Smooth muscle cell of the brain vasculature (primary cell): Measurements from ENCODE around the gene PLEKHG3.
A peak's percentile ranks its signal among the peaks of the same experiment; 100 is the strongest.

Experiments used
- DNase-seq: peaks from one replicate; pipeline ENCODE4 v3.0.0-alpha.2; 2012; ENCODE audit warnings: low read depth, low spot score

The PLEKHG3 gene

DNA sequence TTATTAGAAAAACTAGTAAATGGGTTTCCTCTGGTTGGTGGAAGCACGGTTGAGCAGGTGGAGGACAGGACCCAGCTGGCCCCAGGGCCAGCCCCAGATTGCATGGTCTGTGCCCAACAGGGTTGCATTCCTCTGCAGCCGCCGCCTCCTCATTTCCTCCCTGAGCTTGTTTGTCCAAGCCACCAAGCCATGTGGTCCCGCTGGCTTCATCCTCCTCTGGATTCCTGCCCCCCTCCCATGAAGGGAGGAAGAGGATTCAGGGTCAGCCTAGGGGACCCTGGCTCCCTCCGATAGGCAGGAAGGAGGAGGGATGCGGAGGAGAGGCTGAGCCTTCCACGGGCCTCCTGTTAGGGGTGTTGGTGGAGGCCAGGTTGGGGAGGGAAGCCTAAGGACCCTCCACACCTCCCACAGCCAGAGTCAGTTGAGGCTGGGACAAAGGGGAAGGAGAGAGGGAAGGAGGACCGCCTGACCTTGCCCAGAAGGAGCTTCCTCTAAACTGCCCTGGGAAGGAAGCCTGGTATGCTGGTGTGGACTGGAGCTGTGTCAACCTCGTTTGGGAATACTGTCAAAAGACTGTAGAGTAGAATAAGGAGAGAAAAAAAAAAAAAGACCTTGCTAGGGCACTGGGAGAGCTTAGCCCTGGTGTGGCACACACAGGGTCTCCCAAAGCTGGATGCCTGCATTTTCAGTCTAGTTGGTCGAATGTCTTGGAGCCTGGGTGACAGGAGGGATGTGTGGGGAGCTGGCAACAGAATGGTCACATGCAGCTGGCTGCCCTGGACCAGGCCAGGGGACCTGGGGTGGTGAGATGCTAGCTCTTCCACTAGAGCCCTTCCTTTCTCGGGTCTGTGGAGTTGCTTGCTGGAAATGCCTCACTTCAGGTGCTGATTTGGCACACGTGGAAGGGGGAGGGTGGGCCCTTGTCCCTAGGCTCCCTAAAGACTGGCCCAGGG is 42.4 kb downstream of the PLEKHG3 start:
- DNase-seq, result no peak

DNA sequence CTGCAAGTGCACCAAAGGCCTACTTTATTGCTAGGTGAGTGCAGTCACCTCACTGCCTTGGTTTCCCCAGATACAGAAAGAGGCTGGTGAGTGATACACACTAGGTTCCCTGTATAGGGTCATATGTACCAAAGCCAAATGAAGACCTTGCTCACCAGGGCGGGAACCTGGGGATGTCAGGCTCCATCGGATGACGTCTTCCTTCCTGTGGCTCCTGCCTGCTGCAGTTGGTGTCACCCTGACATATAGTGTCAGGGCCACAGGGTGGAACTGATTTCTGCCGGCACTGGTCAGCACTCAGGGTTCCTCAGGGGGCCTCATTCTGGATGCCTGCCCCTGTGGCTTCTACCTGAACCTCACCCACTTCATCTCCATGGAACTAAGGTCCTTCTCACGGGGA is 43.1 kb downstream of the PLEKHG3 start:
- DNase-seq, result no peak

DNA sequence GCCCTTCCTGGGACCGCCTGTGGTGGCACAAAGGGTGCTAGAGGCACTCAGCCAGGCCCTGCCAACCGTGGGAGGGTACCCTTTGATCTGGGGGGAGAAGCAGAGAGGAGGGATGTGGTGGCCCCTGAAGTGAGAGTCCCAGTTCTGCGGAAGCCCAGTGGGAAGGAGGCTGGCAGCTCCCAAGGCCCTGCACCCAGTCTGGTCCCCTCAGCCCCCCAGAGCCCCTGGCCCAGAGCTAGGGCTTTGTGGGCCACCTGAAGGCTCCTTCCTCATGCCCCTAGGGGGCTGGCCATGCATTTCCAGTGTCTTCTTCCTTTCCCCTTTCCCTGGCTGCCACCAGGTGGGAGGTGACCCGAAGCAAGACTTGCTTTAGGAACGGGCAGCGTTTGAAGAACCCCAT is 44.3 kb downstream of the PLEKHG3 start:
- DNase-seq, result no peak

DNA sequence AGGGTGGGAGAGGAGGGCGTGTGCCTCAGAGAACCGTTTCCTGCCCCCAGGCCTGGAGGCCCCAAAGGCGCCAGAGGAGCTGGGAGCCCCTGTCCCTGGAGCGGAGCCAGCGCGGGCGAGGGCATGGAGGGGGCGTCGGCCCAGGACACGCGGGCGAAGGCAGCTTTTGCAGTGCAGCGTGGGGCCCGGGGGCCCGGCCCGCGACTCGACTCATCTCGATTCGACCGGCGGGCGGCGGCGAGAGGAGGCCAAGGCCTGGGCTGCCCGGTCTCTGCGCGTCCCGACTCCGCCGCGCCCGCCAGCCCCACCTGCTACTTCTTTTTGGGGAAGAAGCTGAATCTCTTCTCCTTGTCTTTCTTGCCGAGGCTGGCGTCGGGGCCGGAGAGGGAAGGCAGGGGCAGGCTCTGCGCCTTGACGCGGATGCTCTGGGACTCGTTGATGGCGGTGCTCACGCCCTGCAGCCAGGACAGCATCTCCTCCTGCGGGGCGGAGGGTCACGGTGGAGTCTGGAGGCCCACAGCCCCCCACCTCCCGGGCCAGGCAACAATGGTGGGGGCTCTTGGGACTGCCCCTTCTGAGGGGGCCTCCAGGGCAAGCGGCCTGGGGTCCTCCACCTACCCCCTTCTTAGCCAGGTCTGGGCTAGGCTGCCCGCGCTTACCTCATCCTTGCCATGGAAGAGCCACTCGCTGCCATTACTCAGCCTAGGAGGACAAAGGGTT is 44.9 kb downstream of the PLEKHG3 start:
- DNase-seq, result no peak

GRCh38 chr14:64752909-64753308 is 48.7 kb downstream of the PLEKHG3 start:
- DNase-seq, result no peak

DNA sequence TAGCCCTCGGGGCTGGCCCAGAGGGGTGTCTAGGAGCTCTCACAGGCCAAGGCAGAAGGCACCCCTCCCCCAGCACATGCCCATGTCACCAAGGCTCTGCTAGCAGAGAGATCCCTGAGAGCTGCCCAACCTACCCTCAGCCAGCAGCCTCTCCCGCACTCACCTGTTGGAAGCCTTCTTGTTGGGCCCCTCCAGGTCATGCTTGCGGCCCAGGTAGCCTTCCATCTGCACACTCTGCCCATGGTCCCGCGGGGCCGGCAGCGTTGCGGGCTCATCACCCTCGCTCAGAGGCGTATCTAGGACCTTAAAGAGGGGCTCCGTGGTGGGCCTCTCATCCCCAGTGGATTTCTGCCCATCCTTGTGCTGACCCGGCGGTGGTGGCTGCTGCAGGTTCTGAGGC is 49.1 kb downstream of the PLEKHG3 start:
- DNase-seq, result no peak

DNA sequence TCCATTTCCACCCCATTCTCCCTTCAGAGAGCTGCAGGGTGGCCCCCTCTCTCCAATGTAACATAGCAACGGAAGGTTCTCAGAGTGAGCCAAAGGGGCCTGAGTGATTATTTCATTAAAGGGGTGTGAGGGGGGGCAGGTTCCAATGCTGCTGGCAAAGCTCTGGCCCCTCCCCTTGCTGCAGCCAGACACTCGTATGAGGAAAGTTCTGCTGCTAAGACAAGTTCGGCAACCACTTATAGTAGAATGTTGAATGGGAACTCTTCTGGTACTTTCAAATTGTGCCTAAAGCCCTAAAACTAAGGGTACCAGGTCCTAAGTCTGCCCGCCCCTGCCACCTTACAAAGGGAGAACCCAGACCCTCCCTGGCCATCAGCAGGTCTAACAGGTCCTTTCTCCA is 49.8 kb downstream of the PLEKHG3 start:
- no peak for DNase-seq

DNA sequence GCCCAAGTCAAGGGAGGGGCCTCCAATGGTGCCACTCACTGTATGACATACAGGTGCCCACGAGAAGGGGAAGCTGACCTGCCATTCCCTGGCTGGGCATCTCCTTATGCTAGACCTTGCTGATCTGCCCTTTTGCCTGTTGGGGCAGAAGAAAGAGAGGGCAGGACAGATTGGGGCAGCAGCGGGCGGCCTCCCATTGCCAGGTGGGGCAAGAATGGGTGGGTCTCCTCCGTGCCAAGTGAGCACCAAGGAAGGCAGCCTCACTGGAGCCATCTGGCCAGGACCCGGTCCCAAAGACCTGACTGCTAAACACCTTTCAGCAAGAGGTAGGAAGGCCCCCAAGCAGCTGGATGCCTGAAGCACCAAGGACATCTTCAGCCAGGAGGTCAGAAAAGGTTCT is 50.5 kb downstream of the PLEKHG3 start:
- no peak for DNase-seq

DNA sequence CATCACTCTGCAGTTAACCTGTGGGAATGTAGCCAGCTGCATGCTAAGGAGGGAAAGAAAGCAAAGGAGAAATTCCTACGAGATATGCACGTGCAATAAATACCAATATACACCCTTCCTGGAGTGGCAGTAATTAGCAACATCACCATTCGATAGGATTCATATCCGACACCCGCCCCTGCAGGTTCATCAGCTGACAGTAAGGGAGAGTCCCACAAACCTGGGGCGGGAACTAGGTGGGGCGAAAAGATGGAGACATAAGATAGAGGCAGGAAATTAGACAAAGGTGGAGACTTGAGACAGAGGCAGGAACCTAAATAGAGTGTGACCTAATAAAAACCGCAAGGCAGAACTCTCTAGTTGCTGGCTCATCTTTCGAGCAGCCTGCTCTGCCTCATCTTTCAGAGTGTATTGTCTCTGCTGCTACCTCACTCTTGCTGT is 51.6 kb downstream of the PLEKHG3 start:
- DNase-seq, result no peak

DNA sequence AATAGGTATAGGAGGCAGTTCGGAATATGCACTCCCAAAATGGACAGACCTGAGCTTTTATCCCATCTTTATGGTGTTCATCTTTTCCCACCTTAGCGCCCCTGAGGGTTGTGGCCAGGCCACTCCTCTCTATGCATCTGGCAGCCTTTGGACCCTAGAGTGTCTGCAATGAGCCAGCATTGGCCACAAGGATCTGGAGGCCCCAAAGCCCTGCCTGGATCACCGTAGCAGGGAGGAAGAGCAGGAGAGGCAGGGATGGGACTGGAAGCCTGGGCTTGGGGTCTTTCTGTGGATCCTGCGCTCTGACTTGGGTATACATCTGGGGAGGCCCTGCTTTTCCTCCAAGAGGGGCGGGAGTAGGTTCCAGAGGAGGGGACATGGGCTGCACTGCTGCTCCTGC is 52.5 kb downstream of the PLEKHG3 start:
- no peak for DNase-seq

DNA sequence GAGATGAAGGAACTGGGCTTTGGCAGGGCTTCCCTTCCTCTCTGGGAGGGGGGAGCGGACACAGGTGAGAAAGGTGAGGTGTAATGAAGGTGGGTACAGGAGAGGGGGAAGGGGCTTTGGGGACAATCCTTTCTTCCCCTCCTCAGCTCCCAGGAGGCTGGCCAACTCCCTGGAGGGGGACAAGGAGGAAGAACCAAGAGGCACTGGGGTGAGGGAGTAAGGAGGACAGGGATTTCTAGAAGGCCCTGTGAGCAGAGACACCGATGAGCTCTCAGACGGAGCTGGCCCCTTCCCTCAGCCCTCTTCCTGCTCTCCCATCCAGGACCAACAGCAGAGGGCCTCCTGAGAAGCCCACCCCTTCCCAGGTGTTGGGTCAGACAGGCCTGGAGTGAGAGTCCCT is 53.4 kb downstream of the PLEKHG3 start:
- no peak for DNase-seq

DNA sequence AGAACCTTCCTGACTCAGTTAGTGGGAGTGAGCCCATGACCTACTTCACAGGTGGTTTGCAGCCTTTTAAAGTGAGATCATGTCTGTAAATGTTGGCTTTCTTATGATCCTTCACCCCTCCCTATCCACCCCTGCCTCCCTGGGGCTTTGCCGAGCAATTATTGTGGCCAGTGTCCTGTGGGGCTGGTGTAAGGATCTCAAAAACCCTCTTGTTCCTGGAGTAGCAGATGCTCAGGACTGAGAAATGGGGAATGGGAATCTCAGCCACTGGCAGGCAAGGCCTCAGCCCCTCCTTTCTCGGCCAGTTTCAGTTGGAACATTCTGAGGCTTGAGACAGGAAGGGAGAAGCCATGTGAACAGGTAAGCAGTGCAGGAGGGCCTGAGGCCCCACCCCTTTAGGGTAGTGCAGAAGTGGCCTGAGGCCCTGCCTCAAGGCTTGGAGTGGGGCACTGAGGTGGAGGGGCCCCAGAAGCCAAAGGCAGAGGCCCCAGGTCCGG is 53.8 kb downstream of the PLEKHG3 start:
- no peak for DNase-seq

- DNase-seq, result no peak
Measured at GRCh38 chr14:64758691-64759554, 54.7 kb downstream of the PLEKHG3 start.

DNA sequence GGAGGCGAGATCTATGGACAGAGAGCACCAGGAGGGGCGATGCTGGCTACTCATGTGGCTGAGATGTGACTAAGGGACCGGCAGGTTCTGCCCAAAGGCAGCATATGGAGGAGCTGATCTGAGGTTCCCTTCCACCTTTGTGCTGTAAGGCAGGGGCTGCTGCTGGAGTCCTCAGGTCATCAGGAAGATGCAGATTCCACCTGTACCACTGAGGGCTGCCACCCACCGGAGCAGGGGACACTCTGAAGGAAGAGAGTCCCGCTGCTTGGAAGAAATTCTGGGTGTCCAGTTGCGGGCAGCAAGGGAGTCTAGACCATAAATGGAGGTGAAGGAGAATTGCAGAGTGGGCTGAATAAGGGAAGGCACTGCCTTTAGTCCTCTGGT is 55.3 kb downstream of the PLEKHG3 start:
- no peak for DNase-seq

GRCh38 chr14:64760146-64760755 is 56.0 kb downstream of the PLEKHG3 start:
- DNase-seq, result no peak

DNA sequence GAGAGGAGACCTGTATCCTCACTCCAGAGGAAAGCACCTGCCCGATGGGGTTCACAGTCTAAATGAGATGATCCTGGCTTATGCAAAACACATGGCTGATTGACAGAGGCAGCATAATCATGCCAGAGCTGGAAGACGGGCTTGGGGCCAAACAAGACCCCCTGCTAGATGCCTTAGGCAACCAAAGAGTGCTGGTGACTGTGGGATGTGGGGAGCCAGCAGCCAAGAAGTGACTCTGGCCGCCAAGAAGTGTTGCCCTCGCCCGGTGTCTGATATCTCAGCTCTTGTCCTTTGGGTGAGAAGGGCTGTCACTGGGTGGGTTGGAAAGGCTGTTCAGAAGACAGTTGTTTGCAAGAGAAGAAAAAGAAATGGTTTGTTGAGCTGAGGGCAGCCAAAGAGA is 56.7 kb downstream of the PLEKHG3 start:
- DNase-seq, result no peak

DNA sequence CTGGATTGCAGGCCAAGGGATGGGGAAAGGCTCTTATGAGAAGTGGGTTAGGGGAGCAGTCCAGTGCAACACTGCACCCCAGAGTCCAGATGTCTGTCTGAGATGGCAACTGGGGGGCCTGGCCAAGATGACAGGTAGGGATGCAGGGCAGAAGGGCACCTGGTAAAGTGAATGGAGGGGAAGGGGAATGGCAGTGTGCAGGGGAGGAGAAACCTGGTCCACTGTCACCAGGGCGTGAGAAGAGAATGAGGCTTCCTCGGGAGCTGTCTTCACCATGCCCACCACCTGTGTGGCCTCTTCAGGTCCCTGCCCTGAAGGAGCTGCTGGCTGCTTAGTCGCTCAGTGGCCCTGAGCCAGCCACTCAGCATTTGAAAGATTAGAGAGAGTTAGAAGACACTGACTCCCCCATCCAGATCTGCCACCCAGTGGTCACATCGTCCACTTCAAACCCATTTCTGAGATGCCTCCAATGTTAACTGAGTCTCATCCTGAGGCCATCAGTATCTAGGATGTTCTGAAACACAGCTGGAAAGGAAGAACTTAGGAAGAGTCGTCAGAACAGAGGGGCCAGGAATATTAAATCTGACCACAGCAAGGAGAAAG is 57.3 kb downstream of the PLEKHG3 start:
- DNase-seq, result no peak

DNA sequence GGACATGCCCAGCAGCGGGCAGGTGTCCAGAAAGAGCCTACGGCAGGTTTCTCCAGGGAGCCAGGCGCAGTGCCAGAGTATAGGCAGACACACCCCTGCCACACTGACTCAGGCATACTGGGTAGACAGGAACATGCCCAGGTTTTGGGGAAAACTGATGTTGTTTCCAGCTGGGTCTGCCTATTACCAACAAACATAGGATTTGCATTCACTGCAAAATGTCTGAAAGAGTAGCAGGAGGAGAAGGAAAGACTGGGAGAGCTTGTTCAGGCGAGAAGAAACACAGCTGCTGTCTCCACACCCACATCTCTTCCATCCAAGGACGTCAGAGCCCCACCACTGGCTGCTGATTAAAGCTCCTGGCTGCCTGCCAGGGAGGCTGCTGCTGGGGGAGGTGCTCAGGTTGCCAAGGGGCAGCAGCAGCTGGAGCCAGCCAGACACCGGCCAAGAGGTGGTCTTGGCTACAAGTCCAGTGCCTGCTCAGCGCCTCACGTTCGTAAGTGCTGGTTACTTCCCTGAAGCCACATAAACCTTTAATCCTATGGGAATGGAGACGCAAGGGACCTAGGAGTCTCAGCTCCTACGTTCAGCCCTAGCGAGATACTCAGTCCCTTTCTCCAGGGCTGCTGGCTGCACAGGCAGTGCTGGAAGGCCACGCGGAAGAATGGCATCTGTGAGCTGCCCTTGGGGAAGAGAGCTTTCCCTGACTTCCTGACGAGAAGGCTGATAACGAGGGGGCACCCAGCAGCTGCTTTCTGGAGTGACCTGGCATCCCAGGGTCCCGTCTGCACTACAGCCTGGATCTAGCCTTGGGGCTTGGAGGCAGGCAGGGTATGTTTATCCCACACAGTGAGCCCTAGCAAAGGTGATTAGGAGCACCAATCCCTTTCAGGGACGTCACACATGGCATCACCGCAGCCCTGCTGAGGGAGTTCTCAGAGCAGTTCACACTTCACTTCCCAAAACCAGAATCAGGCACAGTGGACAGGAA is 58.1 kb downstream of the PLEKHG3 start:
- peak; percentile 82 for DNase-seq

- no peak for DNase-seq
Measured at GRCh38 chr14:64763085-64763782, 59.0 kb downstream of the PLEKHG3 start.
